Esophagus muscularis mucosa (tissue), 4 donors: ENCODE results near the gene PCMT1. TPM values are rescaled to one million over a fixed set of nuclear protein-coding genes. Genes with fewer than 3 reads are reported as not detected.

Experiments
- DNase-seq: peaks from one replicate; pipeline ENCODE4 v3.0.0-alpha.2; 2017; ENCODE audit errors: extremely low spot score
- H3K27ac ChIP-seq, 4 donors: fragments of 200-600 bp; sonication (generic); replicated peaks in 1 of 4; 1 replicate in 3 of 4; 2 replicates in 1 of 4; pipeline ENCODE4 v1.5.1; 2016 to 2019; ENCODE audit warnings: mild to moderate bottlenecking in 1 of 4
- H3K27me3 ChIP-seq, 4 donors: fragments of 200-600 bp; sonication (generic); one replicate each; pipeline versions ENCODE4 v1.5.1 to v1.6.0; 2016 to 2019
- H3K36me3 ChIP-seq, 4 donors: fragments of 200-600 bp; sonication (generic); one replicate each; pipeline ENCODE4 v1.5.1; 2016 to 2019
- H3K4me1 ChIP-seq, 4 donors: fragments of 200-600 bp; sonication (generic); one replicate each; pipeline ENCODE4 v1.5.1; 2016 to 2019
- H3K4me3 ChIP-seq, 4 donors: fragments of 200-600 bp; sonication (generic); 1 replicate in 2 of 4; 2 replicates in 2 of 4; pipeline ENCODE4 v1.5.1; 2016 to 2019; ENCODE audit warnings: mild to moderate bottlenecking in 4 of 4, moderate library complexity in 1 of 4
- H3K9me3 ChIP-seq, 4 donors: fragments of 200-600 bp; sonication (generic); 1 replicate in 3 of 4; 2 replicates in 1 of 4; pipeline ENCODE4 v1.5.1; 2016 to 2019
- EP300 ChIP-seq: sonication (generic); formaldehyde crosslinking; IDR thresholded peaks from one replicate; pipeline ENCODE4 v1.6.1; 2017; ENCODE audit warnings: antibody characterized with exemption
- POLR2A ChIP-seq: fragments of 450-650 bp; IDR thresholded peaks from one replicate; pipeline ENCODE4 v1.6.1; 2017; ENCODE audit warnings: antibody characterized with exemption, moderate library complexity, mild to moderate bottlenecking, low read depth
- POLR2AphosphoS5 ChIP-seq, 2 donors: sonication (generic); formaldehyde crosslinking; IDR thresholded peaks; one replicate each; pipeline ENCODE4 v1.6.1; 2017; ENCODE audit warnings: antibody characterized with exemption in 2 of 2
- WGBS: methylation state at CpG from one replicate; pipeline ENCODE4 v1.1.5; 2018; 5-methylcytosine and 5-hydroxymethylcytosine counted together
- intact Hi-C: fragments of 100-400 bp; cut with DNase I; formaldehyde crosslinking; loops from one replicate; pipeline ENCODE4 v1.15.1; 2023
- total RNA-seq, 4 donors: library from RNA; depleted of rRNA; stranded (reverse); fragments of >200 nt; gene quantifications; one replicate each; pipeline versions ENCODE4 v1.1.0 to v1.2.1, GENCODE V29; 2016
- TF ChIP-seq, protein P1 (sequence below), 3 experiments: fragments of 200-600 bp in 2 of 3; fragments of 450-650 bp in 1 of 3; sonication (generic) in 2 of 3; IDR thresholded peaks; one replicate each; pipeline ENCODE4 v1.5.1; 2017 to 2019; ENCODE audit warnings: antibody characterized with exemption in 3 of 3, mild to moderate bottlenecking in 2 of 3, moderate library complexity in 1 of 3

The PCMT1 gene
- total RNA-seq = 100 to 1,000 TPM in 3 of 4 donors, 10 to 100 TPM in 1; 93.9 to 111 (median 107) TPM

DNA sequence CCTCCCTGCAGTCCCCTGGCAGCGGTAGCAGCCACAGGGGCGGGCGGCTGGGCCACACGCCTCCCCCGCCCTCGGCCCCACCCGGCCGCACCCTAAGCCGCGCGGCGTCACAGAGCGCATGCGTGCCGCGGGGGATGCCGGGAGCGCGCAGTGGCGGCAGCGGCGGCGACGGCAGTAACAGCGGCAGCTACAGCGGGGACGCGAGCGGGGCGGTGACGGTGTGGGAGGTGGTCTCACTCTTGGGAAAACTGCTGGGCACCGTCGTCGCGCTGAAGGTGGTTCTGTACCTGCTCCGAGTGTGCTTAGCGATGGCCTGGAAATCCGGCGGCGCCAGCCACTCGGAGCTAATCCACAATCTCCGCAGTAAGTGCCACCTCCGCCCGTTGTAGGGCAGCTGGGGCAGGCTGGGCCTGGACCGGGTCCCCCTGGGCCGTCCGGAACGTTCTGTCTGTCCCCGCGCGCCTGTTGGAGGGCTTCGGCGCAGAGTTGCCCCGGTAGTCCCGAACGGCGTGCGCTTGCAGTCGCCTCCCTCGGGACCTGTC, at the start of gene PCMT1:
TSS of gene PCMT1 (plus strand) at position 148 of the 542 bp plus-strand sequence. CDS start at position 309, 161 bp downstream.
- peak within 1 kb of the TSS; percentile 95 to 98 (median 96) for H3K4me3 ChIP-seq
- peak; percentile 94 for DNase-seq
- TF ChIP-seq POLR2A (peak; percentile 74), EP300 (no peak), POLR2AphosphoS5 (IDR thresholded peaks at IDR 0.05) (peak; percentile 95 to 96)
- TF ChIP-seq, protein P1, sequence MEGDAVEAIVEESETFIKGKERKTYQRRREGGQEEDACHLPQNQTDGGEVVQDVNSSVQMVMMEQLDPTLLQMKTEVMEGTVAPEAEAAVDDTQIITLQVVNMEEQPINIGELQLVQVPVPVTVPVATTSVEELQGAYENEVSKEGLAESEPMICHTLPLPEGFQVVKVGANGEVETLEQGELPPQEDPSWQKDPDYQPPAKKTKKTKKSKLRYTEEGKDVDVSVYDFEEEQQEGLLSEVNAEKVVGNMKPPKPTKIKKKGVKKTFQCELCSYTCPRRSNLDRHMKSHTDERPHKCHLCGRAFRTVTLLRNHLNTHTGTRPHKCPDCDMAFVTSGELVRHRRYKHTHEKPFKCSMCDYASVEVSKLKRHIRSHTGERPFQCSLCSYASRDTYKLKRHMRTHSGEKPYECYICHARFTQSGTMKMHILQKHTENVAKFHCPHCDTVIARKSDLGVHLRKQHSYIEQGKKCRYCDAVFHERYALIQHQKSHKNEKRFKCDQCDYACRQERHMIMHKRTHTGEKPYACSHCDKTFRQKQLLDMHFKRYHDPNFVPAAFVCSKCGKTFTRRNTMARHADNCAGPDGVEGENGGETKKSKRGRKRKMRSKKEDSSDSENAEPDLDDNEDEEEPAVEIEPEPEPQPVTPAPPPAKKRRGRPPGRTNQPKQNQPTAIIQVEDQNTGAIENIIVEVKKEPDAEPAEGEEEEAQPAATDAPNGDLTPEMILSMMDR (IDR thresholded peaks at IDR 0.05) = peak in 1 of 3 experiments; percentile 4
- H3K4me1 ChIP-seq = peaks cover 26 to 63% (median 58%) of the 10 kb centered on the region in 4 donors
- 0% methylated on average over 7 of the region's 60 CpGs for WGBS
- H3K9me3 ChIP-seq = no peaks in the 10 kb centered on the region
- no peaks in the 10 kb centered on the region for H3K27me3 ChIP-seq
- H3K36me3 ChIP-seq = no peaks in the 10 kb centered on the region
- intact Hi-C loops = no loop called here
- peak within 1 kb of the TSS; percentile 90 to 95 (median 92) for H3K27ac ChIP-seq

DNA sequence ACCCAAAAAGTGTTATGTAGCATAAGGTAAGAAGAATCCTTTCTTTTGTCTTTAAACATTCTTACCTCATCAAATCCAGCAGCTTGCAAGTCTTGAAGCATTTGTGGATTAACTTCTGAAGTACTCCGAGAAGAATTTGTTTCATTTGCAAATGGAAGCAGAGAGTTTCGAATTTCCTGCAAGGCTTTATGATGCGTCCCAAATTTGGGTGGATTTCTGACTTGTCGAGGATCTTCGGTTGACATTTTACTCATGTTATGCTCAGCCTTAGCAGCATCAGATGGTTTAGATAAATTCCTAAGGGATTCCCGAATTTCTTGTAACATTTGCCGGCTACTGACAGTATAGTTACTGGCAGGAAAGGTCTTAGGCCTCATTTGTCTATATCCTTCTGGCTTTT, 47.8 kb upstream of the PCMT1 start:
- Histone ChIP-seq H3K27ac (no peak overlapping the region), H3K36me3 (peaks cover 0 to 4% (median 0%) of the 10 kb centered on the region in 4 donors), H3K4me3 (no peak overlapping the region), H3K27me3 (no peaks in the 10 kb centered on the region), H3K9me3 (no peaks in the 10 kb centered on the region), H3K4me1 (peaks cover 0 to 62% (median 45%) of the 10 kb centered on the region in 4 donors)
- WGBS = 46% methylated on average over 7 of the region's 7 CpGs
- intact Hi-C loops = no loop called here
- no peak for DNase-seq
- TF ChIP-seq EP300 (no peak), POLR2AphosphoS5 (IDR thresholded peaks at IDR 0.05) (no peak), POLR2A (no peak)
- TF ChIP-seq, protein P1 (IDR thresholded peaks at IDR 0.05) = no peak

DNA sequence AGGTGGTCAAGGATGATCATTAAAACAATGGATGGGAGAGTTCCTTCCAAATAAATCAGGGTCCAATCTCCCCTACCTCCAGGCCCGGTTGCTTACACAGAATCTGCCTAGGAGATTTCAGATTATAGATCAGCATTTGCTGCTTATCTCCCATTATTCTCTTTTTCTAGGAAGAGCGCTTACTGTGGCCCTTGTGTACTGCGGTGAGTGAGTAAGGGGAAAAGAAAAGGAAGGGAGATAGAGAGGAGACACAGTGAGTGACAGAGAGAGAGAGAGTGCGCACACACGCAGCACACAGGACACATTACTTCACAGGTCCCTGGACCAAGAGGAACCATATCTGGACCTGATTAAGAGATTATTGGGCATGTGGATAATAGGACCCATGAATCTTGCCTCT, 37.8 kb upstream of the PCMT1 start:
- Histone ChIP-seq H3K4me3 (no peak overlapping the region), H3K27ac (no peak overlapping the region), H3K36me3 (peaks cover 0 to 3% (median 0%) of the 10 kb centered on the region in 4 donors), H3K27me3 (no peaks in the 10 kb centered on the region), H3K9me3 (no peaks in the 10 kb centered on the region), H3K4me1 (peaks cover 30 to 85% (median 77%) of the 10 kb centered on the region in 4 donors)
- WGBS = 96% methylated on average over 5 of the region's 5 CpGs
- no peak for DNase-seq
- intact Hi-C loops = loop anchor here (10.0 kb wide), 1 partner anchor 167 kb away; the partner anchor contains the start of gene PPIL4
- TF ChIP-seq, protein P1 (IDR thresholded peaks at IDR 0.05) = no peak
- TF ChIP-seq POLR2A = no peak
- no peak for TF ChIP-seq EP300
- no peak for TF ChIP-seq POLR2AphosphoS5 (IDR thresholded peaks at IDR 0.05)

DNA sequence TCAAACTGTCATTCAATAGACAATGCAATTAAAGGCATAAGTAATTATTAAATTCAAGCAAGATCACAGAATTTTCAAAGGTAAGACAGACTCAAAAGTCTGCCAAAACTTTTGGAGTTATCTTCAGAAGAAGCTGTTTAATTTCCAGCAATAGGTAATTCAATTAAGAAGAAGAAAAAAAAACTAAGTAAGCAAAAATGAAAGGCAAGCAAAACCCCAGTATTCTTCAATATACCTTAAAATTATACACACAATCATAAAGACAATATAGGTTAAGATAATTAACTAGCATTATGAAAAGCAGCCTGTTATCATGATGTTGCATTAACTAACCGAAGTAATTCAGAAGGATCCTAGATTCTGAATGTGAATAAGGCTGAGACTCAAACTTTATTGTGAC, 35.1 kb upstream of the PCMT1 start:
- TF ChIP-seq POLR2A = no peak
- TF ChIP-seq, protein P1 (IDR thresholded peaks at IDR 0.05) = no peak
- no peak for TF ChIP-seq EP300
- Histone ChIP-seq H3K4me3 (no peak overlapping the region), H3K27me3 (no peaks in the 10 kb centered on the region), H3K4me1 (peaks cover 33 to 78% (median 64%) of the 10 kb centered on the region in 4 donors), H3K36me3 (peaks cover 0 to 3% (median 0%) of the 10 kb centered on the region in 4 donors), H3K27ac (no peak overlapping the region), H3K9me3 (no peaks in the 10 kb centered on the region)
- intact Hi-C loops = loop anchor here (10.0 kb wide), 1 partner anchor 170 kb away; the partner anchor contains the start of gene PPIL4
- WGBS = 100% methylated on average over 1 of the region's 1 CpG
- no peak for DNase-seq
